GM06990 (cell line): ENCODE data around the gene IP6K1.

Experiments used
- DNase-seq: peaks from one replicate; pipeline ENCODE4 v3.0.0-alpha.2; 2011; ENCODE audit not compliant: insufficient read length; ENCODE audit errors: extremely low read depth
- H3K27me3 ChIP-seq: replicated peaks from 2 replicates; pipeline ENCODE4 v1.6.0; 2011; ENCODE audit warnings: low read length; ENCODE audit not compliant: control insufficient read depth, insufficient read depth
- H3K36me3 ChIP-seq: 2 replicates; pipeline ENCODE4 v1.5.1; 2011; ENCODE audit warnings: low read length; ENCODE audit not compliant: control insufficient read depth, insufficient read depth
- H3K4me3 ChIP-seq: replicated peaks from 2 replicates; pipeline ENCODE4 v1.5.1; 2011; ENCODE audit warnings: low read depth, mild to moderate bottlenecking, control low read depth, low read length
- CTCF ChIP-seq: IDR thresholded peaks from 2 replicates; pipeline ENCODE4 v1.5.1; 2011; ENCODE audit warnings: low read length, control low read depth, mild to moderate bottlenecking, inconsistent platforms; ENCODE audit not compliant: insufficient read depth, poor library complexity, severe bottlenecking

Gene IP6K1

GRCh38 chr3:49807431-49808114, 21.2 kb upstream of the IP6K1 start:
- Histone ChIP-seq H3K27me3 (no peaks in the 10 kb centered on the region), H3K4me3 (no peak overlapping the region), H3K36me3 (peaks cover 15% of the 10 kb centered on the region)
- no peak for TF ChIP-seq CTCF
- DNase-seq, result peak; percentile 27

- H3K4me3 ChIP-seq, result no peak overlapping the region
- TF ChIP-seq CTCF, result no peak
- H3K27me3 ChIP-seq, result no peaks in the 10 kb centered on the region
- peaks cover 10% of the 10 kb centered on the region for H3K36me3 ChIP-seq
- DNase-seq, result no peak
These were observed 20.5 kb upstream of the IP6K1 start for GRCh38 chr3:49806850-49807249.

GRCh38 chr3:49805897-49806701, 19.8 kb upstream of the IP6K1 start:
- no peak for TF ChIP-seq CTCF
- peak; percentile 44 for DNase-seq
- no peaks in the 10 kb centered on the region for H3K27me3 ChIP-seq
- peaks cover 6% of the 10 kb centered on the region for H3K36me3 ChIP-seq
- peak overlapping the region; percentile 14; the same call in 1 of the 2 replicates for H3K4me3 ChIP-seq

GRCh38 chr3:49805367-49805782, 19.0 kb upstream of the IP6K1 start:
- peak; percentile 60 for DNase-seq
- Histone ChIP-seq H3K27me3 (no peaks in the 10 kb centered on the region), H3K36me3 (peaks cover 5% of the 10 kb centered on the region), H3K4me3 (no peak overlapping the region)
- TF ChIP-seq CTCF, result no peak

GRCh38 chr3:49804141-49805041, 18.0 kb upstream of the IP6K1 start:
- peak overlapping the region; percentile 86 for H3K4me3 ChIP-seq
- H3K27me3 ChIP-seq, result no peaks in the 10 kb centered on the region
- peaks cover 1% of the 10 kb centered on the region for H3K36me3 ChIP-seq
- no peak for DNase-seq
- no peak for TF ChIP-seq CTCF
